LHCN-M2 (cell line): ENCODE results near the gene LZTR1. TPM values are rescaled to one million over a fixed set of nuclear protein-coding genes. Genes with fewer than 3 reads are reported as not detected.
"Not testable (repeated sequence)": the region's sequence is repeated elsewhere in the genome, so short reads cannot be mapped to it uniquely, and the experiment has no call there.

Source experiments
- DNase-seq: peaks from one replicate; pipeline ENCODE4 v3.0.0-alpha.2; 2012; ENCODE audit warnings: low read depth
- total RNA-seq: library from RNA; depleted of rRNA; stranded (reverse); fragments of >200 nt; gene quantifications from 2 replicates; pipeline ENCODE4 v1.2.3, GENCODE V29; 2014; rRNA removed

LZTR1 gene
- total RNA-seq, 1 experiment from 2014 or later, result 64.1 TPM

- no peak for DNase-seq
Observed at GRCh38 chr22:21032037-21032867, 50.2 kb downstream of the LZTR1 start, which contains the start of gene SLC7A4. Gene SLC7A4, minus strand, starts transcription at chr22:21032561. Its CDS starts 749 bp downstream, at chr22:21031812.

- no peak for DNase-seq
Observed at GRCh38 chr22:21032868-21033688, 51.0 kb downstream of the LZTR1 start.

- DNase-seq, result no peak
Observed at GRCh38 chr22:21033895-21034294, 51.8 kb downstream of the LZTR1 start.

GRCh38 chr22:21034989-21035388 lies 52.9 kb downstream of the LZTR1 start:
- no peak for DNase-seq

- DNase-seq, result peak; percentile 70
Observed at GRCh38 chr22:21038405-21038804, 56.3 kb downstream of the LZTR1 start.

- not testable (repeated sequence) for DNase-seq
Observed at GRCh38 chr22:21039158-21039557, 57.1 kb downstream of the LZTR1 start.

GRCh38 chr22:21041937-21042336 lies 59.8 kb downstream of the LZTR1 start:
- peak; percentile 88 for DNase-seq

- peak; percentile 40 for DNase-seq
Observed at GRCh38 chr22:21042978-21043859, 61.1 kb downstream of the LZTR1 start.

- no peak for DNase-seq
Observed at GRCh38 chr22:21043860-21044535, 61.9 kb downstream of the LZTR1 start.

GRCh38 chr22:21044931-21045584 lies 63.0 kb downstream of the LZTR1 start:
- peak; percentile 98 for DNase-seq

- DNase-seq, result peak; percentile 91
Observed at GRCh38 chr22:21045585-21046294, 63.6 kb downstream of the LZTR1 start, which contains the start of gene LRRC74B. Gene LRRC74B, plus strand, starts transcription at chr22:21045946. Its CDS starts 41 bp downstream, at chr22:21045987.

- no peak for DNase-seq
Observed at GRCh38 chr22:21047035-21047661, 65.1 kb downstream of the LZTR1 start.

GRCh38 chr22:21047730-21048129 lies 65.6 kb downstream of the LZTR1 start:
- no peak for DNase-seq

GRCh38 chr22:21048448-21048847 lies 66.4 kb downstream of the LZTR1 start:
- not testable (repeated sequence) for DNase-seq

Other genes with a start within 250 kb of the LZTR1 start
- 0.13 and 0.17 TPM in 2 replicates for gene SERPIND1, start 208.2 kb upstream of the LZTR1 start, total RNA-seq
- 28.4 and 40.0 TPM in 2 replicates for gene PI4KA, start 123.5 kb upstream of the LZTR1 start, total RNA-seq
- gene SNAP29, start 123.3 kb upstream of the LZTR1 start, total RNA-seq, result 14.7 and 14.9 TPM in 2 replicates
- 46.2 and 50.0 TPM in 2 replicates for gene CRKL, start 64.9 kb upstream of the LZTR1 start, total RNA-seq
- 0.13 TPM in 1 of 2 replicates, not detected in the other for gene AIFM3, start 15.0 kb upstream of the LZTR1 start, total RNA-seq
- gene THAP7, start 19.8 kb downstream of the LZTR1 start, total RNA-seq, result 73.7 and 79.7 TPM in 2 replicates
- gene P2RX6, start 32.9 kb downstream of the LZTR1 start, total RNA-seq, result 51.2 and 63.5 TPM in 2 replicates
- 0.06 and 0.40 TPM in 2 replicates for gene SLC7A4, start 50.3 kb downstream of the LZTR1 start, total RNA-seq
- gene LRRC74B, start 63.6 kb downstream of the LZTR1 start, total RNA-seq, result 0.11 and 0.13 TPM in 2 replicates